IMR-90 (cell line): ENCODE results near the gene GAS7. TPM values are rescaled to one million over a fixed set of nuclear protein-coding genes. Genes with fewer than 3 reads are reported as not detected.

Experiments used
- ATAC-seq: fragments of 200-7000 bp; cut with Tn5 transposase; 2 replicates; pipeline ENCODE4 v1.9.1; 2020; ENCODE audit warnings: low read depth, mild to moderate bottlenecking, moderate library complexity
- BruUV-seq: library from RNA; stranded (reverse); fragments of 400-500 nt; replicated peaks from 2 replicates; lab custom pipeline; 2021; lab: Mats Ljungman, UMichigan
- CTCF ChIA-PET: fragments of 300-600 bp; formaldehyde crosslinking; extraction: SDS; loops from one replicate; lab custom pipeline; 2021; ENCODE audit warnings: antibody characterized with exemption; lab: Yijun Ruan, JAX
- POLR2A ChIA-PET: fragments of 300-600 bp; sonication (Branson Sonifier 250); formaldehyde crosslinking; loops from one replicate; lab custom pipeline; 2022; ENCODE audit warnings: antibody characterized with exemption; ENCODE audit not compliant: unreplicated experiment; lab: Charles Lee
- DNase-seq: peaks from one replicate; pipeline ENCODE4 v3.0.0; 2013
- H2AFZ ChIP-seq: replicated peaks from 2 replicates; pipeline ENCODE3; 2013; ENCODE audit warnings: low read length, mild to moderate bottlenecking; ENCODE audit not compliant: poor library complexity
- H2AK5ac ChIP-seq: 2 replicates; pipeline ENCODE4 v1.6.1; 2013; ENCODE audit warnings: low read depth, low read length, inconsistent platforms
- H2AK9ac ChIP-seq: replicated peaks from 2 replicates; pipeline ENCODE3; 2013; ENCODE audit warnings: mild to moderate bottlenecking, low read depth, low read length, moderate library complexity; ENCODE audit not compliant: poor library complexity
- H2BK120ac ChIP-seq: 2 replicates; pipeline ENCODE4 v1.6.1; 2013; ENCODE audit warnings: low read depth, low read length, inconsistent platforms
- H2BK15ac ChIP-seq: 3 replicates; pipeline ENCODE4 v1.6.1; 2013; ENCODE audit warnings: low read depth, low read length, inconsistent platforms
- H2BK20ac ChIP-seq: 2 replicates; pipeline ENCODE4 v1.6.1; 2013; ENCODE audit warnings: low read depth, mild to moderate bottlenecking, inconsistent platforms, low read length, moderate library complexity
- H2BK5ac ChIP-seq: 2 replicates; pipeline ENCODE4 v1.6.1; 2013; ENCODE audit warnings: mild to moderate bottlenecking, low read depth, low read length, inconsistent platforms; ENCODE audit not compliant: poor library complexity, severe bottlenecking
- H3K14ac ChIP-seq: replicated peaks from 2 replicates; pipeline ENCODE4 v1.6.1; 2013; ENCODE audit warnings: low read depth, low read length, inconsistent platforms
- H3K18ac ChIP-seq: 2 replicates; pipeline ENCODE4 v1.6.1; 2013; ENCODE audit warnings: low read depth, low read length, control low read depth
- H3K23ac ChIP-seq: 2 replicates; pipeline ENCODE4 v1.6.1; 2013; ENCODE audit warnings: low read depth, low read length, inconsistent platforms
- H3K27ac ChIP-seq: 2 replicates; pipeline ENCODE4 v1.5.1; 2013; ENCODE audit warnings: mild to moderate bottlenecking, control low read depth, low read length; ENCODE audit not compliant: insufficient read depth
- H3K27me3 ChIP-seq: 2 replicates; pipeline ENCODE4 v1.6.1; 2013; ENCODE audit warnings: low read length; ENCODE audit not compliant: control insufficient read depth, insufficient read depth
- H3K36me3 ChIP-seq: 2 replicates; pipeline ENCODE4 v1.6.1; 2013; ENCODE audit warnings: low read length, mixed read lengths; ENCODE audit not compliant: control insufficient read depth, insufficient read depth
- H3K4ac ChIP-seq: 2 replicates; pipeline ENCODE4 v1.6.1; 2013; ENCODE audit warnings: low read depth, low read length, inconsistent platforms
- H3K4me1 ChIP-seq: 2 replicates; pipeline ENCODE4 v1.6.1; 2013; ENCODE audit warnings: low read length, mixed read lengths; ENCODE audit not compliant: control insufficient read depth, insufficient read depth
- H3K4me2 ChIP-seq: 2 replicates; pipeline ENCODE4 v1.6.1; 2013; ENCODE audit warnings: low read depth, mild to moderate bottlenecking, control low read depth, low read length, moderate library complexity
- H3K4me3 ChIP-seq: 2 replicates; pipeline ENCODE4 v1.5.1; 2013; ENCODE audit warnings: low read depth, mild to moderate bottlenecking, control low read depth, low read length, moderate library complexity; ENCODE audit not compliant: insufficient read depth
- H3K56ac ChIP-seq: 2 replicates; pipeline ENCODE4 v1.6.1; 2013; ENCODE audit warnings: low read length, inconsistent platforms; ENCODE audit not compliant: insufficient read depth; ENCODE audit errors: extremely low read depth
- H3K79me1 ChIP-seq, 2 experiments: 2 replicates each; pipeline ENCODE4 v1.6.1; 2013; ENCODE audit warnings: low read length in 2 of 2, inconsistent platforms in 1 of 2, low read depth in 1 of 2
- H3K9ac ChIP-seq: 2 replicates; pipeline ENCODE4 v1.6.1; 2013; ENCODE audit warnings: low read depth, low read length, control low read depth
- H3K9me1 ChIP-seq: 2 replicates; pipeline ENCODE4 v1.6.1; 2013; ENCODE audit warnings: low read length, inconsistent platforms; ENCODE audit not compliant: insufficient read depth
- H3K9me3 ChIP-seq: 2 replicates; pipeline ENCODE4 v1.6.1; 2013; ENCODE audit warnings: low read length; ENCODE audit not compliant: control insufficient read depth, insufficient read depth
- H4K20me1 ChIP-seq: 2 replicates; pipeline ENCODE4 v1.6.1; 2013; ENCODE audit warnings: low read length, inconsistent platforms; ENCODE audit not compliant: insufficient read depth
- H4K5ac ChIP-seq: 2 replicates; pipeline ENCODE4 v1.6.1; 2013; ENCODE audit warnings: mild to moderate bottlenecking, low read depth, low read length, control low read depth
- H4K8ac ChIP-seq, 2 experiments: 2 replicates each; pipeline ENCODE4 v1.6.1; 2013; ENCODE audit warnings: low read depth in 2 of 2, low read length in 2 of 2, control low read depth in 1 of 2, inconsistent platforms in 1 of 2
- H4K91ac ChIP-seq: 2 replicates; pipeline ENCODE4 v1.6.1; 2013; ENCODE audit warnings: low read depth, low read length, inconsistent platforms; ENCODE audit not compliant: insufficient read depth
- BHLHE40 ChIP-seq: fragments of 150-350 bp; IDR thresholded peaks from 2 replicates; pipeline ENCODE4 v1.6.1; 2016; ENCODE audit warnings: mild to moderate bottlenecking, low read depth, low read length
- CEBPB ChIP-seq: IDR thresholded peaks from 2 replicates; pipeline ENCODE4 v1.6.1; 2012; ENCODE audit warnings: low read depth, low read length, improper control_type of control experiment
- CHD1 ChIP-seq: IDR thresholded peaks from 2 replicates; pipeline ENCODE4 v1.6.1; 2012; ENCODE audit warnings: low read depth, low read length, improper control_type of control experiment
- CTCF ChIP-seq: conservative IDR thresholded peaks from 2 replicates; pipeline ENCODE4 v1.5.1; 2012; ENCODE audit warnings: mild to moderate bottlenecking, low read depth, low read length, improper control_type of control experiment
- ELK1 ChIP-seq: fragments of 150-350 bp; IDR thresholded peaks from 2 replicates; pipeline ENCODE4 v1.6.1; 2016; ENCODE audit warnings: low read depth, mild to moderate bottlenecking, low read length, moderate library complexity, borderline replicate concordance
- FOS ChIP-seq: fragments of 150-350 bp; IDR thresholded peaks from 2 replicates; pipeline ENCODE4 v1.6.1; 2016; ENCODE audit warnings: low read depth, low read length
- MAFK ChIP-seq: IDR thresholded peaks from 2 replicates; pipeline ENCODE4 v1.6.1; 2012; ENCODE audit warnings: low read depth, low read length, improper control_type of control experiment
- MAZ ChIP-seq: IDR thresholded peaks from 2 replicates; pipeline ENCODE4 v1.6.1; 2012; ENCODE audit warnings: low read depth, mild to moderate bottlenecking, low read length, improper control_type of control experiment, moderate library complexity, borderline replicate concordance
- MXI1 ChIP-seq: IDR thresholded peaks from 2 replicates; pipeline ENCODE4 v1.6.1; 2012; ENCODE audit warnings: low read depth, mild to moderate bottlenecking, low read length, moderate library complexity, borderline replicate concordance
- POLR2A ChIP-seq: IDR thresholded peaks from 2 replicates; pipeline ENCODE4 v1.6.1; 2012; ENCODE audit warnings: mild to moderate bottlenecking, low read depth, low read length
- RAD21 ChIP-seq: IDR thresholded peaks from 2 replicates; pipeline ENCODE4 v1.6.1; 2012; ENCODE audit warnings: low read length, improper control_type of control experiment
- RCOR1 ChIP-seq: IDR thresholded peaks from 2 replicates; pipeline ENCODE4 v1.6.1; 2012; ENCODE audit warnings: mild to moderate bottlenecking, low read length, improper control_type of control experiment; ENCODE audit not compliant: insufficient replicate concordance
- RFX5 ChIP-seq: IDR thresholded peaks from 2 replicates; pipeline ENCODE4 v1.8.0; 2012; ENCODE audit warnings: low read depth, mild to moderate bottlenecking, low read length, moderate library complexity
- SMC3 ChIP-seq: fragments of 150-350 bp; IDR thresholded peaks from 2 replicates; pipeline ENCODE4 v1.6.1; 2016; ENCODE audit warnings: low read depth, mild to moderate bottlenecking, antibody characterized with exemption, low read length, moderate library complexity
- USF2 ChIP-seq: fragments of 150-350 bp; IDR thresholded peaks from 2 replicates; pipeline ENCODE4 v1.6.1; 2017; ENCODE audit warnings: mild to moderate bottlenecking, antibody characterized with exemption, low read length, low read depth
- WGBS, 2 experiments: methylation state at CpG; one replicate each; pipeline versions ENCODE4 v1.1.5 to v1.1.7; 2013; ENCODE audit warnings: missing lambda C conversion rate in 2 of 2; ENCODE audit not compliant: insufficient read length in 1 of 2; ENCODE audit errors: extremely low coverage in 2 of 2; 5-methylcytosine and 5-hydroxymethylcytosine counted together
- dilution Hi-C: fragments of 300-500 bp; cut with HindIII; formaldehyde crosslinking; loops from one replicate; pipeline ENCODE4 v1.14.3; 2018; ENCODE audit warnings: low sequenced_read_pairs; ENCODE audit not compliant: unreplicated experiment
- in situ Hi-C: fragments of 300-500 bp; cut with MboI; formaldehyde crosslinking; loops from 3 replicates; pipeline ENCODE4 v1.14.3; 2019; ENCODE audit warnings: low sequenced_read_pairs, inconsistent platforms, mixed read lengths
- intact Hi-C: fragments of 100-400 bp; cut with micrococcal nuclease; formaldehyde crosslinking; loops from 2 replicates; pipeline ENCODE4 v1.10.0; 2022
- polyA plus RNA-seq, 3 experiments: library from polyadenylated mRNA; depleted of rRNA; stranded (reverse); fragments of >200 nt; gene quantifications; 2 replicates each; pipeline ENCODE4 v1.2.3, GENCODE V29; 2012; ENCODE audit warnings: low replicate concordance in 1 of 3
- total RNA-seq: library from RNA; depleted of rRNA; stranded (reverse); fragments of >200 nt; gene quantifications from 2 replicates; pipeline ENCODE4 v1.2.3, GENCODE V29; 2012

GAS7 gene
- total and polyA plus RNA-seq, 2 of the 4 experiments (the other 2 are of a cell fraction) = 4.6 to 5.0 TPM

DNA sequence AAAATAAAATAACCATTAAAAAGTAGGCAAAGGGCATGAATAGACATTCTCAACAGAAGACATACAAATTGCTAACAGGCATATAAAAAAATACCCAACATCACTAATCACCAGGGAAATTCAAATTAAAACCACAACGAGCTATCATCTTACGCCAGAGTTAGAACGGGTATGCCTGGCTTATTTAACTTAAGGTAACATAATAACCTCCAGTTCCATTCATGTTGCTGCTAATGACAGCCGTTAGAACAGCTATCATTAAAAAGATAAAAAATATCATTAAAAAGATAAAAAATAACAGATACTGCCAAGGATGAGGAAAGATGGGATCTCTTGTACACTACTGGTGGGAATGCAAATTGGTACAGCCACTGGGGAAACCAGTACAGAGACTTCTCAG lies 89.3 kb downstream of the GAS7 start:
- H2AK5ac ChIP-seq = no peak overlapping the region
- no peak overlapping the region for H3K4ac ChIP-seq
- no peak overlapping the region for H2BK20ac ChIP-seq
- H3K9me1 ChIP-seq = peaks cover 8% of the 10 kb centered on the region; the same call in 1 of the 2 replicates
- no peak overlapping the region for H3K27ac ChIP-seq
- no peak overlapping the region for H3K9ac ChIP-seq
- peaks cover 3 to 6% of the 10 kb centered on the region in 2 experiments; a peak in 2 of 4 replicates for H3K79me1 ChIP-seq
- no peak for DNase-seq
- WGBS, 2 experiments = no CpG with 5 or more reads among the region's 4 CpGs
- no peak overlapping the region for H2BK120ac ChIP-seq
- H2AK9ac ChIP-seq = no peak overlapping the region
- no peak overlapping the region for H4K5ac ChIP-seq
- ATAC-seq = no peak
- no peaks in the 10 kb centered on the region for H4K20me1 ChIP-seq
- intact Hi-C loops (no loop called here), in situ Hi-C loops (no loop called here), dilution Hi-C loops (no loop called here)
- H3K4me1 ChIP-seq = peaks cover 10% of the 10 kb centered on the region
- H3K23ac ChIP-seq = no peak overlapping the region
- H3K36me3 ChIP-seq = no peaks in the 10 kb centered on the region
- H3K56ac ChIP-seq = no peak overlapping the region
- TF ChIP-seq CTCF (no peak), RFX5 (no peak), USF2 (no peak), CHD1 (no peak), RAD21 (no peak), SMC3 (no peak), MAZ (no peak), POLR2A (no peak), CEBPB (no peak), MXI1 (no peak), FOS (no peak), BHLHE40 (no peak), RCOR1 (no peak), MAFK (no peak), ELK1 (no peak)
- H3K27me3 ChIP-seq = no peaks in the 10 kb centered on the region
- no peak overlapping the region for H3K4me2 ChIP-seq
- no peak overlapping the region for H2AFZ ChIP-seq
- no peak overlapping the region for H3K14ac ChIP-seq
- H4K8ac ChIP-seq = no peak overlapping the region
- no peak overlapping the region for H3K18ac ChIP-seq
- no peak overlapping the region for H2BK15ac ChIP-seq
- ChIA-PET CTCF (no interaction called here), POLR2A (no interaction called here)
- BruUV-seq = no TSS peak
- no peaks in the 10 kb centered on the region for H3K9me3 ChIP-seq
- H2BK5ac ChIP-seq = no peak overlapping the region
- no peak overlapping the region for H3K4me3 ChIP-seq
- H4K91ac ChIP-seq = no peak overlapping the region
